HepG2 (cell line): ENCODE data around the gene TMEM190. TPM values are rescaled to one million over a fixed set of nuclear protein-coding genes. Genes with fewer than 3 reads are reported as not detected.

Experiments used
- ATAC-seq: fragments of 200-7000 bp; cut with Tn5 transposase; 3 replicates; pipeline ENCODE4 v1.9.1; 2020; ENCODE audit warnings: mild to moderate bottlenecking, moderate library complexity
- BruUV-seq: library from RNA; stranded (reverse); fragments of 400-500 nt; replicated peaks from 2 replicates; lab custom pipeline; 2021; lab: Mats Ljungman, UMichigan
- CTCF ChIA-PET: fragments of 300-600 bp; formaldehyde crosslinking; extraction: SDS; loops from one replicate; lab custom pipeline; 2021; ENCODE audit warnings: low total read pairs, inconsistent platforms, low intra/inter-chr PET ratio; lab: Yijun Ruan, JAX
- POLR2A ChIA-PET: fragments of 350-600 bp; sonication (Branson Sonifier 250); formaldehyde crosslinking; loops from one replicate; lab custom pipeline; 2020; ENCODE audit warnings: antibody characterized with exemption, inconsistent platforms; lab: Yijun Ruan, JAX
- DNase-seq: peaks from one replicate; pipeline ENCODE4 v3.0.0-alpha.2; 2015; ENCODE audit warnings: low spot score
- FAIRE-seq: peaks from 3 replicates; lab custom pipeline; 2011; peaks lifted over from hg19 to GRCh38; lab: Jason Lieb, UNC
- H2AFZ ChIP-seq: one replicate; pipeline ENCODE4 v1.6.1; 2011; ENCODE audit warnings: low read length, inconsistent platforms
- H3K27ac ChIP-seq: fragments of 300-600 bp; 3 replicates; pipeline ENCODE4 v1.8.0; 2011; ENCODE audit warnings: mixed run types, mild to moderate bottlenecking, mixed read lengths, low read length, inconsistent platforms; ENCODE audit not compliant: insufficient read depth; ENCODE audit errors: extremely low read length
- H3K27me3 ChIP-seq, 2 experiments: fragments of 200-600 bp in 1 of 2; 2 replicates in 1 of 2; 3 replicates in 1 of 2; pipeline versions ENCODE4 v1.6.0 to v1.8.0; 2011; ENCODE audit warnings: low read length in 2 of 2, mild to moderate bottlenecking in 2 of 2, moderate library complexity in 2 of 2, inconsistent platforms in 1 of 2; ENCODE audit not compliant: insufficient read depth in 2 of 2, control insufficient read depth in 1 of 2
- H3K36me3 ChIP-seq, 2 experiments: fragments of 200-600 bp in 1 of 2; replicated peaks in 1 of 2; 2 replicates in 1 of 2; 3 replicates in 1 of 2; pipeline versions ENCODE4 v1.5.1 to v1.8.0; 2011; ENCODE audit warnings: low read length in 2 of 2, inconsistent platforms in 1 of 2; ENCODE audit not compliant: insufficient read depth in 2 of 2, control insufficient read depth in 1 of 2
- H3K4me1 ChIP-seq: 2 replicates; pipeline ENCODE4 v1.5.1; 2012; ENCODE audit warnings: low read length, inconsistent platforms; ENCODE audit not compliant: insufficient read depth
- H3K4me2 ChIP-seq: 2 replicates; pipeline ENCODE4 v1.6.0; 2011; ENCODE audit warnings: low read depth, low read length, inconsistent platforms
- H3K4me3 ChIP-seq, 3 experiments: fragments of 200-600 bp in 1 of 3; sonication (generic), shearing (Covaris generic) in 1 of 3; replicated peaks in 1 of 3; 2 replicates each; pipeline ENCODE4 v1.5.1; 2011 to 2016; ENCODE audit warnings: low read length in 3 of 3, inconsistent platforms in 2 of 3, low read depth in 2 of 3, mild to moderate bottlenecking in 2 of 3, control low read depth in 1 of 3, mixed read lengths in 1 of 3; ENCODE audit not compliant: insufficient read depth in 1 of 3
- H3K79me2 ChIP-seq: one replicate; pipeline ENCODE4 v1.6.1; 2011; ENCODE audit warnings: low read length, inconsistent platforms; ENCODE audit not compliant: insufficient read depth
- H3K9ac ChIP-seq: 2 replicates; pipeline ENCODE4 v1.6.0; 2011; ENCODE audit warnings: mild to moderate bottlenecking, low read depth, low read length, inconsistent platforms; ENCODE audit not compliant: insufficient read depth
- H3K9me3 ChIP-seq: 2 replicates; pipeline ENCODE4 v1.5.1; 2012; ENCODE audit warnings: mild to moderate bottlenecking, low read length
- H4K20me1 ChIP-seq: 2 replicates; pipeline ENCODE4 v1.6.0; 2011; ENCODE audit warnings: inconsistent platforms, mild to moderate bottlenecking, low read length, moderate library complexity; ENCODE audit not compliant: insufficient read depth
- ATF1 ChIP-seq: IDR thresholded peaks from 2 replicates; pipeline ENCODE4 v1.6.1; 2016; ENCODE audit warnings: mild to moderate bottlenecking, control low read depth
- BRCA1 ChIP-seq: sonication (generic); formaldehyde crosslinking; IDR thresholded peaks from 2 replicates; pipeline ENCODE4 v1.4.0; 2020; ENCODE audit warnings: missing genetic modification reagents
- CTCF ChIP-seq: sonication (generic); formaldehyde crosslinking; IDR thresholded peaks from 2 replicates; pipeline ENCODE4 v1.5.0; 2020; ENCODE audit warnings: mild to moderate bottlenecking, missing genetic modification reagents, moderate library complexity
- GATAD1 ChIP-seq: IDR thresholded peaks from 2 replicates; pipeline ENCODE4 v1.6.1; 2016; ENCODE audit warnings: missing genetic modification reagents, missing compliant biosample characterization
- IKZF5 ChIP-seq: IDR thresholded peaks from 2 replicates; pipeline ENCODE4 v1.6.1; 2018; ENCODE audit warnings: missing genetic modification reagents, mild to moderate bottlenecking, missing compliant biosample characterization
- PITX1 ChIP-seq: sonication (generic); formaldehyde crosslinking; IDR thresholded peaks from 2 replicates; pipeline ENCODE4 v1.5.1; 2020; ENCODE audit warnings: mild to moderate bottlenecking, missing genetic modification reagents
- POGK ChIP-seq: sonication (generic); formaldehyde crosslinking; conservative IDR thresholded peaks from 2 replicates; pipeline ENCODE4 v1.8.0; 2022; ENCODE audit warnings: mild to moderate bottlenecking, moderate library complexity, missing genetic modification reagents
- RAD21 ChIP-seq: fragments of 450-650 bp; formaldehyde crosslinking; IDR thresholded peaks from 2 replicates; pipeline ENCODE4 v1.5.0; 2020; ENCODE audit warnings: mild to moderate bottlenecking
- SMAD3 ChIP-seq: sonication (generic); formaldehyde crosslinking; IDR thresholded peaks from 2 replicates; pipeline ENCODE4 v1.4.0; 2020; ENCODE audit warnings: missing genetic modification reagents
- SMC3 ChIP-seq: IDR thresholded peaks from 2 replicates; pipeline ENCODE4 v1.6.1; 2011; ENCODE audit warnings: low read length, improper control_type of control experiment
- TAF15 ChIP-seq: fragments of 200-400 bp; formaldehyde crosslinking; IDR thresholded peaks from one replicate; pipeline ENCODE4 v1.6.1; 2018; ENCODE audit warnings: mild to moderate bottlenecking, low read depth, low read length; ENCODE audit not compliant: poor library complexity, severe bottlenecking
- TEAD3 ChIP-seq: optimal IDR thresholded peaks from 2 replicates; pipeline ENCODE3; 2016; ENCODE audit warnings: borderline replicate concordance
- TSC22D2 ChIP-seq: sonication (generic); formaldehyde crosslinking; IDR thresholded peaks from 2 replicates; pipeline ENCODE4 v1.5.1; 2020; ENCODE audit warnings: missing genetic modification reagents, mild to moderate bottlenecking, borderline replicate concordance
- ZFX ChIP-seq: sonication (generic); formaldehyde crosslinking; IDR thresholded peaks from 2 replicates; pipeline ENCODE4 v1.4.0; 2020; ENCODE audit warnings: mild to moderate bottlenecking, low read depth, missing genetic modification reagents, moderate library complexity
- ZGPAT ChIP-seq: IDR thresholded peaks from 2 replicates; pipeline ENCODE4 v1.6.1; 2016; ENCODE audit warnings: mild to moderate bottlenecking
- ZNF564 ChIP-seq: sonication (generic); formaldehyde crosslinking; IDR thresholded peaks from 2 replicates; pipeline ENCODE4 v1.8.1; 2023; ENCODE audit warnings: mild to moderate bottlenecking, missing genetic modification reagents
- ZNF580 ChIP-seq: IDR thresholded peaks from 2 replicates; pipeline ENCODE4 v1.6.1; 2016; ENCODE audit warnings: low read depth, borderline replicate concordance
- ZNF607 ChIP-seq: sonication (generic); formaldehyde crosslinking; IDR thresholded peaks from 2 replicates; pipeline ENCODE4 v1.5.1; 2020; ENCODE audit warnings: missing genetic modification reagents, mild to moderate bottlenecking, borderline replicate concordance
- WGBS: methylation state at CpG from one replicate; pipeline ENCODE4 v1.1.6; 2017; ENCODE audit warnings: low lambda C conversion rate; 5-methylcytosine and 5-hydroxymethylcytosine counted together
- in situ Hi-C: cut with HindIII; loops from 2 replicates; pipeline ENCODE4 v1.10.0; 2017; ENCODE audit warnings: low pct_unique_long_range_greater_than_20kb; ENCODE audit not compliant: extremely low pct_ligation_motif_present
- intact Hi-C: fragments of 100-400 bp; cut with micrococcal nuclease; formaldehyde crosslinking; loops from one replicate; pipeline ENCODE4 v1.10.0; 2022; ENCODE audit not compliant: unreplicated experiment
- polyA plus RNA-seq, 8 experiments: library from polyadenylated mRNA; depleted of rRNA in 3 of 8; stranded (reverse) in 7 of 8; unstranded in 1 of 8; fragments of >200 nt; fragmentation: Illumina TruSeq in 4 of 8; extraction: Trizol in 4 of 8; gene quantifications; 2 replicates each; pipeline versions ENCODE4 v1.2.1 to v1.2.3, GENCODE V29; 2011 to 2016; ENCODE audit warnings: low read depth in 4 of 8, missing spikeins in 1 of 8, mixed read lengths in 1 of 8; ENCODE audit not compliant: insufficient read depth in 1 of 8
- total RNA-seq, 5 experiments: library from RNA; depleted of rRNA; stranded (reverse); fragments of >200 nt; fragmentation: Illumina TruSeq; extraction: Trizol; gene quantifications; 2 replicates each; pipeline ENCODE4 v1.2.3, GENCODE V29; 2016; ENCODE audit warnings: low read depth in 1 of 5

TMEM190 gene
- total and polyA plus RNA-seq, 2 of the 13 experiments (the other 11 are each of a cell fraction or from before 2014, with no cell fraction given), result 0.35 to 0.83 TPM

GRCh38 chr19:55418185-55418584, 41.6 kb downstream of the TMEM190 start:
- intact Hi-C loops (loop anchor here (1.0 to 5.0 kb wide), 3 partner anchors 126 to 276 kb away; no protein-coding TSS in a partner anchor), in situ Hi-C loops (loop anchor here (5.0 kb wide), 2 partner anchors 116 to 201 kb away; no protein-coding TSS in a partner anchor)
- H2AFZ ChIP-seq, result no peak overlapping the region
- BruUV-seq, result no TSS peak
- H3K9ac ChIP-seq, result no peak overlapping the region
- FAIRE-seq (peak; percentile 68), DNase-seq (peak; percentile 70), ATAC-seq (peak; percentile 92)
- H3K79me2 ChIP-seq, result no peaks in the 10 kb centered on the region
- no peak overlapping the region for H3K27ac ChIP-seq
- H3K4me1 ChIP-seq, result peaks cover 10% of the 10 kb centered on the region
- H3K4me3 ChIP-seq, result no peak overlapping the region
- H3K36me3 ChIP-seq, result no peaks in the 10 kb centered on the region
- 12% methylated on average over 5 of the region's 7 CpGs for WGBS
- H3K27me3 ChIP-seq, result peaks cover 0 to 11% of the 10 kb centered on the region in 2 experiments; a peak in 1 of 5 replicates
- H4K20me1 ChIP-seq, result no peaks in the 10 kb centered on the region
- CTCF ChIA-PET, result interaction anchor here (1.6 to 2.7 kb wide), 5 partner anchors 85 to 277 kb away, joined by 3 to 23 read pairs (median 9); no protein-coding TSS in a partner anchor
- H3K9me3 ChIP-seq, result no peaks in the 10 kb centered on the region
- 0 out of 2 replicates have a peak overlapping the region, but pooled peaks have one; percentile 1 for H3K4me2 ChIP-seq
- POLR2A ChIA-PET, result interaction anchor here (1.0 to 1.7 kb wide), 3 partner anchors 11 to 212 kb away, joined by 3 to 8 read pairs (median 3); partner anchors contain the start of gene UBE2S
- TF ChIP-seq ZNF607 (CRISPR knock-in tag), result no peak
- TF ChIP-seq ZNF580 (CRISPR knock-in tag), result 0 out of 2 replicates have a peak, but pooled peaks have one; percentile 64
- 0 out of 2 replicates have a peak, but pooled peaks have one; percentile 22 for TF ChIP-seq PITX1
- TF ChIP-seq SMAD3 (CRISPR knock-in tag), result 0 out of 2 replicates have a peak, but pooled peaks have one; percentile 52
- 0 out of 2 replicates have a peak, but pooled peaks have one; percentile 24 for TF ChIP-seq ZGPAT (CRISPR knock-in tag)
- peak; percentile 33; the same call in 1 of the 2 replicates for TF ChIP-seq ZFX
- no peak for TF ChIP-seq ZNF564
- 0 out of 2 replicates have a peak, but pooled peaks have one; percentile 45 for TF ChIP-seq IKZF5 (CRISPR knock-in tag)
- TF ChIP-seq RAD21 (CRISPR knock-in tag), result peak; percentile 84
- TF ChIP-seq TSC22D2 (CRISPR knock-in tag), result peak; percentile 55; the same call in 1 of the 2 replicates
- TF ChIP-seq ATF1 (CRISPR knock-in tag), result no peak
- no peak for TF ChIP-seq BRCA1 (CRISPR knock-in tag)
- no peak for TF ChIP-seq TAF15
- TF ChIP-seq TEAD3 (CRISPR knock-in tag), result peak; percentile 40
- TF ChIP-seq SMC3, result peak; percentile 98
- TF ChIP-seq POGK (CRISPR knock-in tag), result no peak
- peak; percentile 93 for TF ChIP-seq CTCF
- peak; percentile 34; the same call in 1 of the 2 replicates for TF ChIP-seq GATAD1 (CRISPR knock-in tag)
